GM19324 (cell line): ENCODE results near the gene HIPK2.

Experiments used
- ATAC-seq: cut with Tn5 transposase; IDR thresholded peaks from one replicate; pipeline ENCODE4 v1.9.1; 2021; ENCODE audit warnings: mild to moderate bottlenecking, moderate library complexity; ENCODE audit not compliant: unreplicated experiment, low FRiP score

Gene HIPK2

GRCh38 chr7:139777948-139778841 is at the start of gene HIPK2:
Gene HIPK2, minus strand, starts transcription at chr7:139777998. Its CDS starts 375 bp downstream, at chr7:139777623.
- peak; percentile 67 for ATAC-seq

GRCh38 chr7:139827042-139827441 is 49.2 kb upstream of the HIPK2 start:
- ATAC-seq = no peak

GRCh38 chr7:139825666-139826290 is 48.0 kb upstream of the HIPK2 start:
- ATAC-seq = no peak

- ATAC-seq = no peak
Measured at GRCh38 chr7:139823959-139824521, 46.2 kb upstream of the HIPK2 start.

- ATAC-seq = no peak
Measured at GRCh38 chr7:139822855-139823254, 45.1 kb upstream of the HIPK2 start.

- ATAC-seq = no peak
Measured at GRCh38 chr7:139821349-139822105, 43.7 kb upstream of the HIPK2 start.

GRCh38 chr7:139820089-139820488 is 42.3 kb upstream of the HIPK2 start:
- ATAC-seq = no peak

GRCh38 chr7:139817249-139817648 is 39.5 kb upstream of the HIPK2 start:
- ATAC-seq = no peak

- ATAC-seq = no peak
Measured at GRCh38 chr7:139813689-139814088, 35.9 kb upstream of the HIPK2 start.

GRCh38 chr7:139813151-139813550 is 35.4 kb upstream of the HIPK2 start:
- ATAC-seq = no peak

GRCh38 chr7:139811066-139811465 is 33.3 kb upstream of the HIPK2 start:
- ATAC-seq = no peak

GRCh38 chr7:139808846-139809442 is 31.1 kb upstream of the HIPK2 start:
- ATAC-seq = no peak

- ATAC-seq = no peak
Measured at GRCh38 chr7:139808427-139808826, 30.6 kb upstream of the HIPK2 start.

GRCh38 chr7:139807009-139807408 is 29.2 kb upstream of the HIPK2 start:
- ATAC-seq = no peak

- ATAC-seq = no peak
Measured at GRCh38 chr7:139804571-139804970, 26.8 kb upstream of the HIPK2 start.

GRCh38 chr7:139799586-139799985 is 21.8 kb upstream of the HIPK2 start:
- ATAC-seq = no peak

- ATAC-seq = no peak
Measured at GRCh38 chr7:139798892-139799291, 21.1 kb upstream of the HIPK2 start.

GRCh38 chr7:139798221-139798620 is 20.4 kb upstream of the HIPK2 start:
- ATAC-seq = peak; percentile 67

GRCh38 chr7:139797607-139798006 is 19.8 kb upstream of the HIPK2 start:
- ATAC-seq = no peak

GRCh38 chr7:139791316-139791715 is 13.5 kb upstream of the HIPK2 start:
- no peak for ATAC-seq
